Cardiac muscle cell (in vitro differentiated cells and primary cell): Measurements from ENCODE around the gene FNBP1. TPM values are rescaled to one million over a fixed set of nuclear protein-coding genes. Genes with fewer than 3 reads are reported as not detected.
"Not testable (repeated sequence)": the region's sequence is repeated elsewhere in the genome, so short reads cannot be mapped to it uniquely, and the experiment has no call there.

ENCODE experiments used
- DNase-seq, 2 donors: peaks; one replicate each; pipeline versions ENCODE4 v3.0.0 to v3.0.0-alpha.2; 2010 to 2017; ENCODE audit warnings: low read depth in 1 of 2, low spot score in 1 of 2
- H3K27ac ChIP-seq: fragments of 200-600 bp; sonication (generic); 2 replicates; pipeline ENCODE4 v1.5.1; 2016
- H3K27me3 ChIP-seq: fragments of 200-600 bp; sonication (generic); 2 replicates; pipeline ENCODE4 v1.6.0; 2016; ENCODE audit warnings: control low read depth
- H3K36me3 ChIP-seq: fragments of 200-600 bp; sonication (generic); 2 replicates; pipeline ENCODE4 v1.5.1; 2016; ENCODE audit warnings: control low read depth
- H3K4me1 ChIP-seq: fragments of 200-600 bp; sonication (generic); 2 replicates; pipeline ENCODE4 v1.8.1; 2017; ENCODE audit warnings: low read depth, mild to moderate bottlenecking, mixed run types
- H3K4me3 ChIP-seq: fragments of 200-600 bp; sonication (generic); 2 replicates; pipeline ENCODE4 v1.5.1; 2016; ENCODE audit warnings: mild to moderate bottlenecking
- H3K9me3 ChIP-seq: fragments of 200-600 bp; sonication (generic); 2 replicates; pipeline ENCODE4 v1.5.1; 2017; ENCODE audit warnings: low read depth, mild to moderate bottlenecking, control low read depth
- CTCF ChIP-seq: IDR thresholded peaks from 2 replicates; pipeline ENCODE4 v1.5.1; 2012; ENCODE audit warnings: low read depth, mild to moderate bottlenecking, low read length
- polyA plus RNA-seq: library from polyadenylated mRNA; unstranded; fragments of >200 nt; fragmentation: Nextera tagmentation; extraction: Ambion mirVana; gene quantifications from 2 replicates; pipeline ENCODE4 v1.2.1, GENCODE V29; 2016
- total RNA-seq: library from RNA; depleted of rRNA; stranded (reverse); fragments of >200 nt; gene quantifications from 2 replicates; pipeline ENCODE4 v1.2.3, GENCODE V29; 2016

The FNBP1 gene
- total and polyA plus RNA-seq, 2 experiments from 2014 or later: 20.5 to 37.9 TPM

- DNase-seq: no peak
- no peak for TF ChIP-seq CTCF
- H3K4me3 ChIP-seq: no peak overlapping the region
- H3K27me3 ChIP-seq: no peaks in the 10 kb centered on the region
- H3K27ac ChIP-seq: no peak overlapping the region
- no peaks in the 10 kb centered on the region for H3K36me3 ChIP-seq
- no peaks in the 10 kb centered on the region for H3K9me3 ChIP-seq
- H3K4me1 ChIP-seq: peaks cover 7% of the 10 kb centered on the region
Measured at GRCh38 chr9:129987941-129988340, 55.0 kb downstream of the FNBP1 start.

DNA sequence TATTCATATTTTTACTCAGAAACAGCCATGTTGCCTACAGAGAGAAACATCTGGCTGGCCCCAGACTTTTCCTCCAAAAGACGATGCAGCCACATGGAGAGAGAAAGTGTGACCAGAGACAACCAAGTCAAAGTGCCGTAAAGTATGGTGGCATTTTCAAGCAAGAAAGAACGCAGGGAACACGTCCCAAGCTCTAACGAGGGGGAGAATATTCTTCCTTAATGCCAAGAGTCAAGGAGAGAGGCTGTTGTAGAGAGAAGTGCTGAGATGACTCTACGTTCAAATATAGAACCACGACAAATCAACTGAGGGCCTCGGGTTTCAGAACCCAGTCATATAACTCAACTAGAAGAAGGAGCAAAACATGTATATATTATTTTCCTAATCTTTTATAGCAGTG is 55.9 kb downstream of the FNBP1 start:
- no peak for DNase-seq
- H3K27ac ChIP-seq: no peak overlapping the region
- peaks cover 7% of the 10 kb centered on the region for H3K4me1 ChIP-seq
- H3K27me3 ChIP-seq: no peaks in the 10 kb centered on the region
- no peaks in the 10 kb centered on the region for H3K36me3 ChIP-seq
- no peaks in the 10 kb centered on the region for H3K9me3 ChIP-seq
- TF ChIP-seq CTCF: no peak
- H3K4me3 ChIP-seq: no peak overlapping the region

DNA sequence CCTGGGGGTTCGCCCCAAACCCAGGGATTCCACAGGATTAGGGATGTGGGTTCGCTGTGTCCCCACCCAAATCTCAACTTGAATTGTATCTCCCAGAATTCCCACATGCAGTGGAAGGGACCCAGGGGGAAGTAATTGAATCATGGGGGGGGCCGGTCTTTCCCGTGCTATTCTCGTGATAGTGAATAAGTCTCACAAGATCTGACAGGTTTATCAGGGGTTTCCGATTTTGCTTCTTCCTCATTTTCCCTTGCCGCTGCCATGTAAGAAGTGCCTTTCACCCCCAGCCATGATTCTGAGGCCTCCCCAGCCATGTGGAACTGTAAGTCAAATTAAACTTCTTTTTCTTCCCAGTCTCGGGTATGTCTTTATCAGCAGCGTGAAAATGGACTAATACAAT is 58.4 kb downstream of the FNBP1 start:
- not testable (repeated sequence) for DNase-seq, H3K27me3 ChIP-seq, H3K4me1 ChIP-seq, H3K27ac ChIP-seq, H3K4me3 ChIP-seq, H3K36me3 ChIP-seq, H3K9me3 ChIP-seq

DNA sequence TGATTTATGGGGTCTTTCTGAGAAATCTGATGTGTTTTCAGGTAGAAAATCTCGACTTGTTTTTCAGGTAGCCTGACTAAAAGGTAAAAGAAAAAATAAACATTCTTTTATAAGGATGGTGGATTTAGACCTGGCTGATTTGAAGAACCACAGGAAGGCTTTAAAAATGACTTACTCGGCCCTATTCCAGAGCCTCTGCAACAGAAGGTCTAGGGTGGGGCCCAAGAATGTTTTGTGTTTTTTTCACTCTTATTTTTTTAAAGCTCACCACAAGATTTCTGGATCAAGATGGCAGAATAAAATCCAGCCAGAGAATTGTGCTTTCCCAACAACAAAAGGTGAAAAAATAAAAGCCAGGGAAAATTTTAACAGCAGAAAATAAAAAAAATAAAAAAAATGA is 59.1 kb downstream of the FNBP1 start:
- no peak overlapping the region for H3K27ac ChIP-seq
- H3K4me1 ChIP-seq: no peaks in the 10 kb centered on the region
- H3K9me3 ChIP-seq: no peaks in the 10 kb centered on the region
- DNase-seq: peak in 1 of 2 donors; percentile 16
- no peak overlapping the region for H3K4me3 ChIP-seq
- TF ChIP-seq CTCF: no peak
- no peaks in the 10 kb centered on the region for H3K27me3 ChIP-seq
- H3K36me3 ChIP-seq: peaks cover 4% of the 10 kb centered on the region

DNA sequence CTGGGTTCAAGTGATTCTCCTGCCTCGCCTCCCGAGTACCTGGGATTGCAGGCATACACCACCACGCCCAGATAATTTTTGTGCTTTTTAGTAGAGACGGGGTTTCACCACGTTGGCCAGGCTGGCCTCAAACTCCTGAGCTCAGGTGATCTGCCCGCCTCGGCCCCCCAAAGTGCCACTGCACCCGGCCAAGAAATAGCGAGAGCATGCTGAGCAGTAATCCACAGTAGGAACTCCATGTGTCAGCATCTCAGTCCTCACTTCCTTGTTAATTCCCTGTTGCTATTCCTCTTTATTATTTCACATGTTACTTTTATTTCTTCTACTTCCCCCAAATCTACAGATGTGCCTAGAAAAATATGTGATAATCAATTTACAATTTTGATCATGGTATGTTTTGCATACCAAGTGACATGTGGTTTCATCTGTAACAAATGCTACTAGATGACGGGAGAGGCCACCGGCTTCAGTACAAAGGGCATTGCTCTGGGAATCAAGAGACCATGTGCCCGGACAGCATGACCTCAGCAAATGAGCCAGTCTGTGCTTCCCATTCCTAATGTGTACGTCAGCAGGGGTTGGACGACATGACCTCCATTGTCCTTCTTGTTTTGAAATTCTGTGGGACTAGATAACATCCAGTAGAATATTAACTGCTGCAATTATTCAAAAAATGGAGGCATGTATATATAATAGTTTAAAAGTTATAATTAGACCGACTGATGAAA is 61.6 kb downstream of the FNBP1 start:
- no peak for TF ChIP-seq CTCF
- Histone ChIP-seq H3K27me3 (no peaks in the 10 kb centered on the region), H3K27ac (no peak overlapping the region), H3K36me3 (peaks cover 9% of the 10 kb centered on the region), H3K4me1 (no peaks in the 10 kb centered on the region), H3K9me3 (no peaks in the 10 kb centered on the region), H3K4me3 (no peak overlapping the region)
- peak in 1 of 2 donors; percentile 78 for DNase-seq

GRCh38 chr9:129980224-129980623 is 62.8 kb downstream of the FNBP1 start:
- H3K4me1 ChIP-seq, H3K27me3 ChIP-seq, H3K36me3 ChIP-seq, DNase-seq, H3K27ac ChIP-seq, H3K4me3 ChIP-seq, H3K9me3 ChIP-seq: not testable (repeated sequence)
